ENCODE data around the gene RRAS. TPM values are rescaled to one million over a fixed set of nuclear protein-coding genes. Genes with fewer than 3 reads are reported as not detected.
"Not testable (repeated sequence)": the region's sequence is repeated elsewhere in the genome, so short reads cannot be mapped to it uniquely, and the experiment has no call there.

RRAS gene
- total RNA-seq, 1 donor from 2014 or later, result 18.3 TPM

DNA sequence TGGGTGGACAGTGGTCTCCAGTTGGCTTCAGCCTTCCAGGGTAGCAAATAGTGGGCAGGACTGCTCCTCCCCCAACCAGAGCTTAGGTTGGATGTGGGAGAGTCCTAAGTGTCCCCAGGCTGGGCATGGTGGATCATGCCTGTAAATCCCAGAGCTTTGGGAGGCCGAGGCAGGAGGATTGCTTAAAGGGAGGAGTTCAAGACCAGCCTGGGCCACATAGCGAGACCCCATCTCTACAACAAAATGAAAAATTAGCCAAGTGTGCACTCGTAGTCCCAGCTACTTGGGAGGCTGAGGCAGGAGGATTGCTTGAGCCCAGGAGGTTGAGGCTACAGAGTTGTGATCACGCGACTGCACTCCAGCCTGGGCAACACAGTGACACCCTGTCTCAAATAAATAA lies 7.4 kb downstream of the RRAS start:
- DNase-seq (ENCODE audit: low read depth in 2 of 2), result no peak

DNA sequence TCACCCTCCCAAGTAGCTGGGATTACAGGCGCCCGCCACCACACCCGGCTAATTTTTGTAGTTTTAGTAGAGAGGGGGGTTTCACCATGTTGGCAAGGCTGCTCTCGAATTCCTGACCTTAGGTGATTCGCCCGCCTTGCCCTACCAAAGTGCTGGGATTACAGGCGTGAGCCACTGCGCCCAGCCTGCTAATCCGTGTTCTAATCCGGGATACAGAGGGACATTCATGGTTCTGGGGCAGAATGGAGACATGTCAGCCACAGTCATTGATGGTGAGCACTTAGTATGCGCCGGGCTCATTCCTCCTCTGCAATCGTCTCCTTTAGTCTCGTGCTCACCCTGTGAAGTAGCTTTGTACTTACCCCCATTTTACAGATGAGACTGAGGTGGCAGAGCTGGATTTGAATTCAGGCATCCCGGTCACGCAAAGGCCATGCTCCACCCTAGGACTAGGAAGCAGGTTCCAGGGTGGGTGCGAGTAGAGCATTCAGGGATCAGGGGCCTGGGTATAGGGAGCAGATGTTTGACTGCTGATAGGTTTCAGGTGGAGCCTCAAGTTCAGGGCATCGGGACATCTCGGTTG lies 8.2 kb downstream of the RRAS start:
- DNase-seq (ENCODE audit: low read depth in 2 of 2), result no peak

DNA sequence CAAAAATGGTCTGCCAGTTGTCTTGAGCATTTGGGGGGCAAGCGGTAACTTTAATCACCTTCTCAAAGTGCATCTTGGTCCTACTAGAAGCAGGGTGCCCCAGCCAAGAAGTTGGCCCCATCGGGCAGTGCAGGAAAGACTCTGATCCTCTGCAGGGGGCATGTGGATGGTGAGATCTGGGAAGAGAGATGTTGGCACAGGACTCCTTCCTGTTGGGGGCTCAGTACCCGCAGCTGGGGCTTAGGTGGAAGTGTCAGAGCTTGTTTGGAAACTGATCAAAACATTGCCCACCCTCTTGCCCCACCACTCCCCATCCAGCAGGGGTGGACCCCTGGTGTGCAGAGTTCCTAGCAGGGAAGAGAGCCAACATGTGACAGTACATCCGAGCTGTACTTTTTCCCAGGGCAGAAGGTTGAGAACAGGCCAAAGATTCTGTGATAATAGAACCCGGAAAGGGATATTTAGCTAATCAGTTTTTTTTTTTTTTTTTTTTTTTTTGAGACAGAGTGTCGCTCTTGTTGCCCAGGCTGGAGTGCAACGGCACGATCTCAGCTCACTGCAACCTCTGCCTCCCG lies 8.8 kb downstream of the RRAS start:
- DNase-seq (ENCODE audit: low read depth in 2 of 2), result peak; percentile 24 to 65

DNA sequence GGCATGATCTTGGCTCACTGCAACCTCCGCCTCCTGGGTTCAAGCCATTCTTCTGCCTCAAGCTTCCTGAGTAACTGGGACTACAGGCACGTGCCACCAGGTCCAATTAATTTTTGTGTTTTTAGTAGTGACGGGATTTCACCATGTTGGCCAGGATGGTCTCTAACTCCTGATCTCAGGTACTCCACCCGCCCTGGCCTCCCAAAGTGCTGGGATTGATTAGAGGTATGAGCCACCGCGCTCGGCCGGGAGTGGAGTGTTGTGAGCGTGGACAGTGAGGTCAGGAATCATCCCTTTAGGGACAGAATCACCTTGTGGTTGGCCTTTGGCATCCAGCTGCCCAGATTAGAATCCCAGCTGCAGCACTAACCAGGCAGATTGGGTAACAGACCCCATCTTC lies 10.3 kb downstream of the RRAS start:
- no peak for DNase-seq (ENCODE audit: low read depth in 2 of 2)

DNA sequence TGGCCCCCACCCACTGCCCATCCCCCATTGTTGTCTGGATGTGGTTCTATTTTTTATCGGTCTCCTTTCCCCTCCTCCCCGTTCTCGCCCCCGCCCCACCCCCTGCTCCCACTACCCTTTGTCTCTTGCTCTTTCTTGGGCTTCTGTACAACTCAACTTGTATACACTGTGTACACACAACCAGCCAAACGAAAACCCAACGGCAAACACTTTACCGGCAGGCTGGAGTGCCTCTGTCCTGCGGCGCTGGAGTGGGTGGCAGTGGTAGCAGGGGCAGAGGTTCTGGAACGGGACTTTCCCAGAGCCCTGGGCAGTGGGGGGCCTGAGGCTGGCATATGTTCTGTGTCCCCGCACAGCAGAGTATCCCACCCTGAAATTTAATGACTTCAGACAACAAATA lies 13.7 kb downstream of the RRAS start:
- no peak for DNase-seq (ENCODE audit: low read depth in 2 of 2)

DNA sequence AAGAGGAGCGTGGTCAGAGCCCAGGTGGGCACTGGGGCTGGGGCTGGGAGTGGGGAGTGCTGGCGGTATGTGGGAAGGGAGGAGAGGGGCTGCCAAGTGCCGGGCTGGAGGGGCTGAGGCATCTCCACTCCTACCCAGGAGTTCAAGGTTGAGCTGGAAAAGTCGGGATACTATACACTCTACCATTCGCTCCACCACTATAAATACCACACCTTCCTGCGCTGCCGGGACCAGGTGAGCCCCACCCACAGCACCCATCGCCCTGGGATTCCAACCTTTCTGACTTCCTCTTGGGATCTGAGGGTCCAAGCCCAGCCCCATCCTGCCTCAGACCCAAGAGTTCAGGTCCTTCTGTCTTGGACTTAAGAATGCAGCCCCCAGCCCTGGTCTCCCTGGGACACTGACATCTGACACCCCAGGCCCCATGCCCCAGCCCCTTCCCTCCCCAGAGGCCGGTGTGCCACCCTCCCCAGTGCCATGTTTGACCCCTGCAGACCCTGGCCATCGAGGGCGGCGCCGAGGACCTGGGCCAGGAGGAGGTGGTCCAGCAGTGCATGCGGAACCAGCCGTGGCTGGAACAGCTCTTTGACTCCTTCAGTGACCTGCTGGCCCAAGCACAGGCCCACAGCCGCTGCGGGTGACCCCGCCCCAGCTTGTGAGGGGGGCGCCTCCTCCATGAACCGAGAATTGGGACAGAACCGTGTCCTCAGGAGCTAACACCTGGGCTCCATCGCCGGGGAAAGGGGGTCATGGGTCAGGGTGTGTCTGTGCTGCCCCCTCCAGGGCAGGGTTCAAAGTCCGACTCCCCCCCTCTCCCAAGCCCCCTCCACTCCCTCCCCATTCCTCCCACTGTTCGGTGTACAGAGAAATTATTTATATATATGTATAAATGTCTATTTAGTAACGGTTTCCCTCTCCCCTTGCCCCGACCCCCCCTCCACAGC lies 14.7 kb downstream of the RRAS start:
- DNase-seq (ENCODE audit: low read depth in 2 of 2), result no peak

DNA sequence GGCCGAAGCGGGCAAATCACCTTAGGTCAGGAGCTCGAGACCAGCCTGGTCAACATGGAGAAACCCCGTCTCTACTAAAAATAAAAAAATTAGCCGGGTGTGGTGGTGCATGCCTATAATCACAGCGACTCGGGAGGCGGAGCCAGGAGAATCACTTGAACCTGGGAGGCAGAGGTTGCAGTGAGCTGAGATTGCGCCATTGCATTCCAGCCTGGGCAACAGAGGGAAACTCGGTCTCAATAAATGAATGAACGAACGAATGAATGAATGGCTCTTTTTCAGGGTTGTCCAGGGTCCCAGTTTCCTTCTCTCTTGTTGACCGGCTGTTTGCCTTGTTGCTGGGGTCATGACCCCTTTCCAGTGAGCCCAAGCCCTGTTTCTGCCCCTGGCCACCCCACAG lies 22.1 kb downstream of the RRAS start:
- DNase-seq (ENCODE audit: low read depth in 2 of 2), result not testable (repeated sequence)

DNA sequence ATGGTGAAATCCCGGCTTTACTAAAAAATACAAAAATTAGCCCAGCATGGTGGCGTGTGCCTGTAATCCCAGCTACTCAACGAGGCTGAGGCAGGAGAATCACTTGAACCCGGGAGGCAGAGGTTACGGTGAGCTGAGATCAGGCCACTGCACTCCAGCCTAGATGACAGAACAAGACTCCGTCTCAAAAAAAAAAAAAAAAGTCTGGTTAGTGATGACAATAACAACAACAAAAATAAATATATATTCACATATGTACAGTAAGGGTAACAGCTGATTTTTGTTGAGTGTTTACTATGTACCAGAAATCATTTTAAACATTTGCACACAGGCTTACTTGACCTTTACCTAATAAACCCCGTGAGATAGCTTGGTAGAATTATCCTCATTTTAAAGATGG lies 23.0 kb downstream of the RRAS start:
- DNase-seq (ENCODE audit: low read depth in 2 of 2), result no peak

DNA sequence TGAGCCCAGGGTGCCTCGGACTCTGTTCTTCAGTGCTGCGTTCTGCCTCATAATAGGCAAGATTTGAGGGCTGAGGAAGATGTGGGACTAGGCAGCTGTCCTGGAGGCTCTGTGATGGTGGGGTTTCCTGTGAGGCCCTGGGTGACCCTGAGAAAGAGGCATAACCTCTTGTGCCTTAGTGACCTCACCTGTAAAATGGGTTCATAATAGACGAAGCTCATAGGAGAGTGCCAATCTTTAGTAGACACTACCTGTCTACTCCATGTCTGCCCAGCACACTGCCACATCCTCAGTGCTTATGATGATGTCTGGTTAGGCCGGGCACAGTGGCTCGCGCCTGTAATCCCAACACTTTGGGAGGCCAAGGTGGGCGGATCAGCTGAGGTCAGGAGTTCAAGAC lies 23.4 kb downstream of the RRAS start:
- DNase-seq (ENCODE audit: low read depth in 2 of 2), result no peak

DNA sequence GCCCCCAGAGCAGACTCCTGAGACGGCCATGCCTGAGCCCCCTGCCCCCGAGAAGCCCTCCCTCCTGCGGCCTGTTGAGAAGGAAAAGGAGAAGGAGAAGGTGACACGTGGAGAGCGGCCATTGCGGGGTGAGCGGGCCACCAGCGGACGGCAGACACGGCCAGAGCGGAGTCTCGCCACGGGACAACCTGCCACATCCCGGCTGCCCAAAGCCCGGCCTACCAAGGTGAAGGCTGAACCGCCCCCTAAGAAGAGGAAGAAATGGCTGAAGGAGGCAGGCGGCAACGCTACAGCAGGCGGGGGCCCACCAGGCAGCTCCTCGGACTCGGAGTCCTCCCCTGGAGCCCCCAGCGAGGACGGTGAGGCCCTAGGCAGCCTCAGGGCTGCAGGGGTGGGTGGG lies 24.1 kb downstream of the RRAS start:
- no peak for DNase-seq (ENCODE audit: low read depth in 2 of 2)

DNA sequence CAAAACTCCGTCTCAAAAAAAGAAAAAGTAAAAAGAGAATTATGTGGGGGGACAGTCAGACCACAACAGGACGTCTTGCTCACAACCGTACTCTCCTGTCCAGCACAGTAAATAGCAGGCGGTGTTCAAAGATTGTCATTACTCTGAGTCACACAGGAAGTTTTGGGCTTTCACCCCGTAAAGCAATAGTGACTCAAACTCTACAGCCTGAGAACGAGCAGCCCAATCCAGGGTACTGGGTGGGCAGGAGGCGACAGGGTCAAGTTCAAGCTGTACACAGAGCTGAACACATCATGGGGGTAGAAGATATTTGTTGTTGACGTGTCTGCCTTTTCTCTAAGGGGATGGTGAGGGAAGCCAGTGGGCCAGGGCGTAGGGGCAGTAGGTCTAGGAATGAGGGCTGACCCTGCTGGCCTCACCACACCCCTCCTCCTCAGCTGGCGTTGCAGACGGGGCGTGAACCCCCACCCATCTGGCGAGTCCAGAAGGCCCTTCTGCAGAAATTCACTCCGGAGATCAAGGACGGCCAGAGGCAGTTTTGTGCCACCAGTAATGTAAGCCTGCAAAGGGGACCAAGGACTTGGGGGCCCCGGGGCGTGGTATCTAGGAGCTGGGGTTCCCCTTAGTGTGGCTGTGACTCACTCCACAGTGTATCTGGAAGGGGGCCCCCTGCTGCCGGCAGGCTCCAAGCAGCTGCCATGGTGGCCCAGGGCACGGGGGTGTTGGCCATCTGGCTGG lies 25.7 kb downstream of the RRAS start:
- peak; percentile 64 to 95 for DNase-seq (ENCODE audit: low read depth in 2 of 2)

DNA sequence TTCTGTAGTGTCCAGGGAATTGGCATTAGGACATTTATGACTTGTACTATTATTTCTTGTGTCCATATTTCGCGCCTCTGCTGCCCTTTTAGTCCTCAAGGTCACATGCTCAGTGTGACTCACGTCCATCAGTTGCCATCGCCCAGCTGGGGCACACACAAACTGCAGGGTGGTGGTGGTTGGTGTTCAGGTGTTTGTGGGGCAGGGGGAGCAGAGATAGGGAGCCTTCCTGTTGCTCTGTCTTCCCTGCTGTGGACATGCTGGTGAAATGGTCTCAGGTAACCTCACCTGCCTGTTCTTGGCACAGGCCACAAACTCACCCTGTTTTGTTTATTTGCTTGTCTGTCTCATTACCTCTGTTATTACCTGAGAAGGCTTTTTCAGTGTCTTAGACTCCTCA lies 26.6 kb downstream of the RRAS start:
- DNase-seq (ENCODE audit: low read depth in 2 of 2), result peak; percentile 58 to 73

DNA sequence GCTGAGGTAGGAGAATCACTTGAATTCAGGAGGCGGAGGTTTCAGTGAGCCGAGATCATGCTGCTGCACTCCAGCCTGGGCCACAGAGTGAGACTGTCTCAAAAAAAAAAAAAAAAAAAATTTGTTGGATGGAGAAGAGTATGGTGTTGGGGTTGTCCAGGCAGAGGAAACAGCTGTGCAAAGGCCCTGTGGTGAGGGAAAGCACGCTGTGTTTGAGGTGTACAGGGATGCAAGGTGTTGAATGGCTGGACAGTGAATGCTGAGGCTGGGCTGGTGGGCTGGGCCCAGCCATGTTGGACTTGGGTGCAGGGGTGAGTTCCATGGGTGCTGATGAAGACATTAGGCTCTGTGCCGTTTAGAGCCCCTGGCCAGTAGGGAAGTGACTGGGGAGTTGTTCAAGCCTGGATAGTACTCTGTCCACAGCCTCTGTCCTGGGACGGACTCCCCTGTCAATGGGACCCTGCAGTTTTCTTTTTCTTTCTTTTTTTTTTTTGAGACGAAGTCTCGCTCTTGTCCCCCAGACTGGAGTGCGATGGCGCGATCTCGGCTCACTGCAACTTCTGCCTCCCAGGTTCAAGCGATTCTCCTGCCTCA lies 30.3 kb downstream of the RRAS start:
- DNase-seq (ENCODE audit: low read depth in 2 of 2), result no peak

DNA sequence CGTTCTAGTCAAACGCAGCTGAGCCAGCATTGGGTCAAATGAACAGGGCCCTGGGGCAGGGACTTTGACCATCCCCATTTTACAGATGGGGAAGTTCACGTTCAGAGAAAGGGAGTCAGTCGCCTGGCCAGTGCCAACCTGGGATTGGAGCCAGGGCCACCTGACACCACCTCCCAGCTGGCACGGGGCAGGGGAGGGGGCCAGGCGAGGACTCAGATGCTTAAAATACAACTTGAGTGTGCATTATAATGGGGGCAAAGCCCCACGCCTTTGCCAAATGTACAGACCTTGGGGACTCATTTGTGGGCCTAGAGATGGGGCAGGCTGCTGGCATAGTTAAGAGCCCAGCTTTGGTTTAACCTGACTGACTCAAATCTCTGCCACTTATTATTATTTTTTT lies 34.3 kb downstream of the RRAS start:
- no peak for DNase-seq (ENCODE audit: low read depth in 2 of 2)

DNA sequence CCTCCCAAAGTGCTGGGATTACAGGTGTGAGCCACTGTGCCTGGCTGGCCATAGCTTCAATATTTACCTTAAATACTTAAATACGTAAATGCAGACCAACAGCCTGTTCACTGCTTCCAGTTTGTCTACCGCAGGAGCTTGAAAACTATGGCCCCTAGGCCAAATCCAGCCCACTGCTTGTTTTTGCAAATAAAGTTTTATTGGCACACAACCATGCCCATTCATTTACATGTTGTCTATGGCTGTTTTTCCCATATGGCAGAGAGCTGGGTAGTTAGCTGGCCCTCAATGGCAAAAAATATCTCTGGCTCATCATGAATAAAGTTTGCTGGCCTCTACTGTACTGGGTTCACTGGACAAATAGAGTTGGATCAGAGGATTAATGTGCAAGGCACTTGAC lies 37.1 kb downstream of the RRAS start:
- no peak for DNase-seq (ENCODE audit: low read depth in 2 of 2)

DNA sequence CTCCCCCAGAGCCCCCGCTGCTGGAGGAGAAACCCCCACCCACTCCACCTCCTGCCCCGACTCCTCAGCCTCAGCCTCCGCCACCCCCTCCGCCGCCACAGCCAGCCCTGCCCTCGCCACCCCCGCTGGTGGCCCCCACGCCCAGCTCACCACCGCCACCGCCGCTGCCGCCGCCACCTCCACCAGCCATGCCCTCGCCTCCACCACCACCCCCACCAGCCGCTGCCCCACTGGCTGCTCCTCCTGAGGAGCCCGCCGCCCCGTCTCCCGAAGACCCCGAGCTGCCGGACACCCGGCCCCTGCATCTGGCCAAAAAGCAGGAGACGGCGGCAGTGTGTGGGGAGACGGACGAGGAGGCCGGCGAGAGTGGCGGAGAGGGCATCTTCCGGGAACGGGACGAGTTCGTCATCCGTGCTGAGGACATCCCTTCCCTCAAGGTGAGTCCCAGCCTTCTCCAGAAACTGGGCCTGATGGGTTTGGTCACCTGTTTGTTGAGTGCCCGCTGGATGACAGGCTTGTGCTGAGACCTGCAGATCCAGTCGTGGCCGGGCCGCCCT lies 38.4 kb downstream of the RRAS start:
- no peak for DNase-seq (ENCODE audit: low read depth in 2 of 2)

DNA sequence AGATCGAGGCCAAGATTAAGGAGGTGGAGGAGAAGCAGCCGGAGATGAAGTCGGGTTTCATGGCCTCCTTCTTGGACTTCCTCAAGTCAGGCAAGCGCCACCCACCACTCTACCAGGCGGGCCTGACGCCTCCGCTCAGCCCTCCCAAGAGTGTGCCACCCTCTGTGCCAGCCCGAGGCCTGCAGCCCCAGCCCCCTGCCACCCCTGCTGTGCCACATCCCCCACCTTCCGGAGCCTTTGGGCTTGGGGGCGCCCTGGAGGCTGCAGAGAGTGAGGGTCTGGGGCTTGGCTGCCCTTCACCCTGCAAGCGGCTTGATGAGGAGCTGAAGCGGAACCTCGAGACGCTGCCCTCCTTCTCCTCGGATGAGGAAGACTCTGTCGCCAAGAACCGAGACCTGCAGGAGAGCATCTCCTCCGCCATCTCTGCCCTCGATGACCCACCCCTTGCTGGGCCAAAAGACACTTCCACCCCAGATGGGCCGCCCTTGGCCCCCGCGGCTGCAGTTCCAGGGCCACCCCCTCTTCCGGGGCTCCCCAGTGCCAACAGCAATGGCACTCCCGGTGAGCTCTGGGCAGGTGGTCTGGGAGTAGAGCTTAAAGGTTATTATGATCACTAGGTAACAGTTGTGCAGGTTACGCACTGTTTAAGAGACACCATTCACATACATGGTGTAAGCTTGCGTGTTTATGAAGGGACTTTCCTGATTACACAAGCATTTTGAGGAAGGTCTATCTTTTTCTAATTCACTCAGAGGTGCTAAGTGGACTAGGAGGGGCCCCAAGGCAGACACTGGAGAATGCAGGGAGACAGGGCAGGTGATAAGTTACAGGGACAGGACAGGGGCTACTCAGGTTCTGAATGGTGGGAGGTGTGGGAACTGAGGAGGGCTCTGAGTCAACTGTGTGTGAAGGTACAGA lies 40.3 kb downstream of the RRAS start:
- DNase-seq (ENCODE audit: low read depth in 2 of 2), result no peak

DNA sequence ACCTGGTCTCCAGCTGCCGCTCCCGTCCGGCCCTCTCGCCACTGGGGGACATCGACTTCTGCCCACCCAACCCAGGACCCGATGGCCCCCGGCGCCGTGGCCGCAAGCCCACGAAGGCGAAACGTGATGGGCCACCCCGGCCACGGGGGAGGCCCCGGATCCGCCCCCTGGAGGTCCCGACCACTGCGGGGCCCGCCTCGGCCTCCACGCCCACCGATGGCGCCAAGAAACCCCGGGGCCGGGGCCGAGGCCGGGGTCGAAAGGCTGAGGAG lies 42.3 kb downstream of the RRAS start:
- DNase-seq (ENCODE audit: low read depth in 2 of 2), result no peak

DNA sequence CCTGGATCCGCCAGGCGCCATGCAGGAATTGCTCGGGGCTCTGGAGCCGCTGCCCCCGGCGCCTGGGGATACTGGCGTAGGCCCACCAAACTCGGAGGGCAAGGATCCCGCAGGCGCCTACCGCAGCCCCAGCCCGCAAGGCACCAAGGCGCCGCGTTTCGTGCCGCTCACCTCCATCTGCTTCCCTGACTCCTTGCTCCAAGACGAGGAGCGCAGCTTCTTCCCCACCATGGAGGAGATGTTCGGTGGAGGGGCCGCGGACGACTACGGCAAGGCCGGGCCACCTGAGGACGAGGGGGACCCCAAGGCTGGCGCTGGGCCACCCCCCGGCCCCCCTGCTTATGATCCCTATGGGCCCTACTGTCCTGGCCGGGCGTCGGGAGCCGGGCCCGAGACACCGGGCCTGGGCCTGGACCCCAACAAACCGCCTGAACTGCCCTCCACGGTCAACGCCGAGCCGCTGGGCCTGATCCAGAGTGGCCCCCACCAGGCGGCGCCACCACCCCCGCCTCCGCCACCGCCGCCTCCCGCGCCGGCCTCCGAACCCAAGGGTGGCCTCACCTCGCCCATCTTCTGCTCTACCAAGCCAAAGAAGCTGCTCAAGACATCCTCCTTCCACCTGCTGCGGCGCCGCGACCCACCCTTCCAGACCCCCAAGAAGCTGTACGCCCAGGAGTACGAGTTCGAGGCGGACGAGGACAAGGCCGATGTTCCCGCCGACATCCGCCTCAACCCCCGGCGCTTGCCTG lies 42.8 kb downstream of the RRAS start:
- DNase-seq (ENCODE audit: low read depth in 2 of 2), result no peak

DNA sequence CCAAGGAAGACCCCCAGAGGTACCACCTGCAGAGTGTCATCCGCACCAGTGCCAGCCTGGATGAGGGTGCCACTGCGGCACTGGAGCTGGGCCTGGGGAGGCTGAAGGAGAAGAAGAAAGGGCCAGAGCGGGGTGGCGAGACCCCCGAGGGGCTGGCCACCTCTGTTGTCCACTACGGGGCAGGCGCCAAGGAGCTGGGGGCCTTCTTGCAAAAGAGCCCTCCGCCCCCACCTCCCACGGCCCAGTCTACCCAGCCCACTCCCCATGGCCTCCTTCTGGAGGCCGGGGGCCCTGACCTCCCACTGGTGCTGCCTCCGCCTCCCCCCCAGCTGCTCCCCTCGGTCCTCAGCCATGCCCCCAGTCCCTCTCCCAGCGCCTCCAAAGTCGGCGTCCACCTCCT lies 43.5 kb downstream of the RRAS start:
- DNase-seq (ENCODE audit: low read depth in 2 of 2), result no peak

All from lung microvascular endothelial cell (primary cell).